ENCODE measurements around the gene LRRFIP1. TPM values are rescaled to one million over a fixed set of nuclear protein-coding genes. Genes with fewer than 3 reads are reported as not detected.
"Not testable (repeated sequence)": the region's sequence is repeated elsewhere in the genome, so short reads cannot be mapped to it uniquely, and the experiment has no call there.

LRRFIP1 gene
- polyA plus RNA-seq, 1 donor from 2014 or later = 96.3 TPM

DNA sequence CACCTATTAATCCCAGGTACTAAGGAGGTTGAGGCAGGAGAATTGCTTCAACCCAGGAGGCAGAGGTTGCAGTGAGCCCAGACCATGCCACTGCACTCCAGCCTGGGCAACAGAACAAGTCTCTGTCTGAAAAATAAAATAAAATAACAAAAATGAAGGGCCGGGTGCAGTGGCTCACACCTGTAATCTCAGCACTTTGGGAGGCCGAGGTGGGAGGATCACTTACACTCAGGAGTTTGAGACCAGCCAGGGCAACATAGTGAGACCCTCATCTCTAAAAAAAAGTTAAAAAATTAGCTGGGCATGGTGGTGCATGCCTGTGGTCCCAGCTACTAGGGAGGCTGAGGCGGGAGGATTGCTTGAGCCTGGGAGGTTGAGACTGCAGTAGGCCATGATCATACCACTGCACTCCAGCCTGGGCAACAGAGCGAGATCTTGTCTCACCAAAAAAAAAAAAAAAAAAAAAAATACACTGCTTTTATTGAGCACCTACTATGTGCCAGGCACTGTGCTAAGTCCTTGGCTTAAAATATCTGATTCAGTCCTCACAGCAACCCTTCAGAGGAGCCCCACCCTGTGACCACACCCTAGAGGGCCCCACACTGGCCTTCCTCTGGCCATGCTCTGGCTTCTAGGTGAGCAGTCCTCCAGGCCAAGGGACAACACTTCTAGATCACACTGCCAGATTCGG, 31.4 kb upstream of the LRRFIP1 start:
- H3K79me2 ChIP-seq (replicated peaks; ENCODE audit: insufficient read depth, low read length); H3F3A ChIP-seq (ENCODE audit: insufficient read depth, low read length, poor library complexity, severe bottlenecking); H3K9me2 ChIP-seq (ENCODE audit: insufficient read depth, low read length); H3K9ac ChIP-seq (ENCODE audit: low read length); H3K36me3 ChIP-seq (ENCODE audit: insufficient read depth, low read length); H3K27me3 ChIP-seq (ENCODE audit: insufficient read depth, low read depth, low read length); H3K4me2 ChIP-seq (ENCODE audit: low read length); H4K20me1 ChIP-seq (ENCODE audit: insufficient read depth); H3K4me3 ChIP-seq (ENCODE audit: low read length); H3K27ac ChIP-seq (ENCODE audit: low read length); H2AFZ ChIP-seq (ENCODE audit: low read depth, low read length); H3K9me3 ChIP-seq (ENCODE audit: low read length): not testable (repeated sequence)

DNA sequence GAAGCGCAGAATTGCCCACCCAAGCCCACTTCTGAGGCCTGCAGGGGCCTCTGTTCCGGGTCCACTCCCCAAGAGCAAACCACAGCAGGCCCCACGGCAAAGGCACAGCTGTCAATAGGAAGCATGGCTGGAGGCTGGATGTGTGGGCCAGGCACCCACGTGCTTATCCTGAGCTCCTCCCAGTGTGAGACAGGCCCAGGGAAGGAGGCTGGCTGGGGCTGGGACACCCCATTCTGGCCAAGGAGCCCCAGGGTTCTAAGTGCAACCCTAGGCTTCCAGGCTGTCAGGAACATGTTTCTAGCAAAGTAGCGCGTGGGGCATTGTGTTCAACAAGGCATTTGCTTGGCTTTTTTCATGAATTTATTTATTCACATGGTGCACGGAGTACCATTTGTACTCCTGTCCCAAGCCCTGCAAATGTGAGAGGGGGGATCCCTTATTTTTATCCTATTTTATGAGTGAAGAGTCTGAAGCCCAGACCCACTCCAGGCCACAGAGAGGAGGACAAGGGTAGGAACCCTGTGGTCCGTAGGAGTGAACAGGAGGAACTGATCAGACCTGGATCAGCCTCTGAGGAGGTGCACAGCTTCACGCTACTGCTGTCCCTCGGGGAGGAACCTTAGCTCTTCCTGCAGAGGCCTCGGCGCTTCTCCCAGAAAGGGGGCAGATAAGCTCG, 30.7 kb upstream of the LRRFIP1 start:
- Histone ChIP-seq H3K27ac (ENCODE audit: low read length) (no peak overlapping the region), H2AFZ (ENCODE audit: low read depth, low read length) (no peak overlapping the region), H3K27me3 (ENCODE audit: insufficient read depth, low read depth, low read length) (no peaks in the 10 kb centered on the region), H3K4me2 (ENCODE audit: low read length) (no peak overlapping the region), H4K20me1 (ENCODE audit: insufficient read depth) (no peaks in the 10 kb centered on the region), H3K9ac (ENCODE audit: low read length) (no peak overlapping the region), H3K4me3 (ENCODE audit: low read length) (no peak overlapping the region), H3K36me3 (ENCODE audit: insufficient read depth, low read length) (no peaks in the 10 kb centered on the region), H3F3A (ENCODE audit: insufficient read depth, low read length, poor library complexity, severe bottlenecking) (no peaks in the 10 kb centered on the region), H3K9me2 (ENCODE audit: insufficient read depth, low read length) (no peaks in the 10 kb centered on the region), H3K79me2 (replicated peaks; ENCODE audit: insufficient read depth, low read length) (no peaks in the 10 kb centered on the region), H3K9me3 (ENCODE audit: low read length) (no peaks in the 10 kb centered on the region)
- TF ChIP-seq MXI1 (conservative IDR thresholded peaks at IDR 0.05; ENCODE audit: poor library complexity, severe bottlenecking) = no peak
- TF ChIP-seq TAF1 (IDR thresholded peaks at IDR 0.05; ENCODE audit: low read depth) = no peak
- TF ChIP-seq EZH2 (IDR thresholded peaks at IDR 0.05; ENCODE audit: borderline replicate concordance, insufficient read depth, low read length, poor library complexity, severe bottlenecking) = no peak
- TF ChIP-seq SMC3 (conservative IDR thresholded peaks at IDR 0.05; ENCODE audit: poor library complexity) = no peak
- TF ChIP-seq, protein P1, sequence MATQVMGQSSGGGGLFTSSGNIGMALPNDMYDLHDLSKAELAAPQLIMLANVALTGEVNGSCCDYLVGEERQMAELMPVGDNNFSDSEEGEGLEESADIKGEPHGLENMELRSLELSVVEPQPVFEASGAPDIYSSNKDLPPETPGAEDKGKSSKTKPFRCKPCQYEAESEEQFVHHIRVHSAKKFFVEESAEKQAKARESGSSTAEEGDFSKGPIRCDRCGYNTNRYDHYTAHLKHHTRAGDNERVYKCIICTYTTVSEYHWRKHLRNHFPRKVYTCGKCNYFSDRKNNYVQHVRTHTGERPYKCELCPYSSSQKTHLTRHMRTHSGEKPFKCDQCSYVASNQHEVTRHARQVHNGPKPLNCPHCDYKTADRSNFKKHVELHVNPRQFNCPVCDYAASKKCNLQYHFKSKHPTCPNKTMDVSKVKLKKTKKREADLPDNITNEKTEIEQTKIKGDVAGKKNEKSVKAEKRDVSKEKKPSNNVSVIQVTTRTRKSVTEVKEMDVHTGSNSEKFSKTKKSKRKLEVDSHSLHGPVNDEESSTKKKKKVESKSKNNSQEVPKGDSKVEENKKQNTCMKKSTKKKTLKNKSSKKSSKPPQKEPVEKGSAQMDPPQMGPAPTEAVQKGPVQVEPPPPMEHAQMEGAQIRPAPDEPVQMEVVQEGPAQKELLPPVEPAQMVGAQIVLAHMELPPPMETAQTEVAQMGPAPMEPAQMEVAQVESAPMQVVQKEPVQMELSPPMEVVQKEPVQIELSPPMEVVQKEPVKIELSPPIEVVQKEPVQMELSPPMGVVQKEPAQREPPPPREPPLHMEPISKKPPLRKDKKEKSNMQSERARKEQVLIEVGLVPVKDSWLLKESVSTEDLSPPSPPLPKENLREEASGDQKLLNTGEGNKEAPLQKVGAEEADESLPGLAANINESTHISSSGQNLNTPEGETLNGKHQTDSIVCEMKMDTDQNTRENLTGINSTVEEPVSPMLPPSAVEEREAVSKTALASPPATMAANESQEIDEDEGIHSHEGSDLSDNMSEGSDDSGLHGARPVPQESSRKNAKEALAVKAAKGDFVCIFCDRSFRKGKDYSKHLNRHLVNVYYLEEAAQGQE (IDR thresholded peaks at IDR 0.05; ENCODE audit: borderline replicate concordance) = no peak

DNA sequence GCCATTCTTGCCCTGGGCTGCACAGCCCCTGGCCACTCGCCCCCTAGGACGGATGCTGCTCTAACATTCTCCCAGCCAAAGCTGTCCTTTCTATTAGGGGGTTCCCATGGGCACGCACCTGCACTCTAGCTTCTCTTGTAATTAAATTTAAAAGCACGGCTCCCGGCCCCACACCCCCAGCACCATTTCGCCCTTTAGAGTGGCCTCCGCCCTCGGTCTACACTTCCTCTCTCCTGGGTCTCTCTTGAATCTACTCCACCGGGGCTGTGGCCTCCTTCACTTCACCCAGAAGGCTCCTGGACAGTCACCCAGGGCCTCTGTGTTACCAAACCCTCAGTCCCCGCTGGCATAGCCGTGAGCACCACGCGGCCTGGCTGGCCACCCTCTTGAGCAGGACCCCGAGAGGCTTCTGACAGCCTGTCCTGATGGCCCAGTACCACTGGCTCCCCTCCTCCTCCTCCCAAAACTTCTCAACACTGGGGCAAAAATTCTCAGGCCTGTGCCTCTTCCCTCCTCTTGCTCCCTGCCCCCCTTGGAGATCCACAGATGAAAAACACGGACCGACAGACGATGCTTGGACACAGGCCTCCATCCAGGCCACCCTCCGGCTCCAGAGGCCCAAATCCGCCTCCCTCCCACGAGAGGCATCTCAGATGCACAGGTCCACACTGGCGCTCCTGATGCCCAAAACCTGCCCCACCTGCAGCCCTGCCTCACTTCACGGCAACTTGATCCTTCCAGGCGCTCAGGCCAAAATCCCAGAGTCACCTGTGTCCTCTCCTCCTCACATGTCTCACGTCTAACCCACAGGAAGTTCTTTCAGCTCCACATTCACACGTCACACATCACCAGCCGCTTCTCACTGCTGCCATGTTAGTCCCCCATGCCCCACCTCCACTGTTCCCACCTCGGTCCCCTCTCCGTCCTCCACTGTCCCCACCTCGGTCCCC, 29.9 kb upstream of the LRRFIP1 start:
- Histone ChIP-seq H3F3A (ENCODE audit: insufficient read depth, low read length, poor library complexity, severe bottlenecking) (no peaks in the 10 kb centered on the region), H3K4me3 (ENCODE audit: low read length) (no peak overlapping the region), H3K27me3 (ENCODE audit: insufficient read depth, low read depth, low read length) (no peaks in the 10 kb centered on the region), H3K79me2 (replicated peaks; ENCODE audit: insufficient read depth, low read length) (no peaks in the 10 kb centered on the region), H2AFZ (ENCODE audit: low read depth, low read length) (no peak overlapping the region), H3K9ac (ENCODE audit: low read length) (no peak overlapping the region), H3K9me2 (ENCODE audit: insufficient read depth, low read length) (no peaks in the 10 kb centered on the region), H4K20me1 (ENCODE audit: insufficient read depth) (no peaks in the 10 kb centered on the region), H3K36me3 (ENCODE audit: insufficient read depth, low read length) (no peaks in the 10 kb centered on the region), H3K9me3 (ENCODE audit: low read length) (no peaks in the 10 kb centered on the region), H3K4me2 (ENCODE audit: low read length) (no peak overlapping the region), H3K27ac (ENCODE audit: low read length) (no peak overlapping the region)
- TF ChIP-seq RAD21 (conservative IDR thresholded peaks at IDR 0.05) (no peak), TAF1 (IDR thresholded peaks at IDR 0.05; ENCODE audit: low read depth) (no peak), SMC3 (conservative IDR thresholded peaks at IDR 0.05; ENCODE audit: poor library complexity) (no peak), POLR2AphosphoS5 (IDR thresholded peaks at IDR 0.05) (no peak), EZH2 (IDR thresholded peaks at IDR 0.05; ENCODE audit: borderline replicate concordance, insufficient read depth, low read length, poor library complexity, severe bottlenecking) (no peak), MXI1 (conservative IDR thresholded peaks at IDR 0.05; ENCODE audit: poor library complexity, severe bottlenecking) (no peak), EP300 (conservative IDR thresholded peaks at IDR 0.05; ENCODE audit: poor library complexity, severe bottlenecking) (no peak)
- TF ChIP-seq, protein P2, sequence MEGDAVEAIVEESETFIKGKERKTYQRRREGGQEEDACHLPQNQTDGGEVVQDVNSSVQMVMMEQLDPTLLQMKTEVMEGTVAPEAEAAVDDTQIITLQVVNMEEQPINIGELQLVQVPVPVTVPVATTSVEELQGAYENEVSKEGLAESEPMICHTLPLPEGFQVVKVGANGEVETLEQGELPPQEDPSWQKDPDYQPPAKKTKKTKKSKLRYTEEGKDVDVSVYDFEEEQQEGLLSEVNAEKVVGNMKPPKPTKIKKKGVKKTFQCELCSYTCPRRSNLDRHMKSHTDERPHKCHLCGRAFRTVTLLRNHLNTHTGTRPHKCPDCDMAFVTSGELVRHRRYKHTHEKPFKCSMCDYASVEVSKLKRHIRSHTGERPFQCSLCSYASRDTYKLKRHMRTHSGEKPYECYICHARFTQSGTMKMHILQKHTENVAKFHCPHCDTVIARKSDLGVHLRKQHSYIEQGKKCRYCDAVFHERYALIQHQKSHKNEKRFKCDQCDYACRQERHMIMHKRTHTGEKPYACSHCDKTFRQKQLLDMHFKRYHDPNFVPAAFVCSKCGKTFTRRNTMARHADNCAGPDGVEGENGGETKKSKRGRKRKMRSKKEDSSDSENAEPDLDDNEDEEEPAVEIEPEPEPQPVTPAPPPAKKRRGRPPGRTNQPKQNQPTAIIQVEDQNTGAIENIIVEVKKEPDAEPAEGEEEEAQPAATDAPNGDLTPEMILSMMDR (IDR thresholded peaks at IDR 0.05; ENCODE audit: poor library complexity, severe bottlenecking) = no peak
- TF ChIP-seq, protein P1 (IDR thresholded peaks at IDR 0.05; ENCODE audit: borderline replicate concordance) = no peak
